Activated CD4-positive, CD25-positive, alpha-beta regulatory T cell treated with anti-CD3 and anti-CD28 coated beads, Interleukin-2, amount 50 U/mL, for 16 hours (primary cell): ENCODE results near the gene CD81.

Experiments
- DNase-seq: peaks from one replicate; pipeline ENCODE4 v3.0.0-alpha.2; 2020; ENCODE audit warnings: low read depth, low spot score

CD81 gene

DNA sequence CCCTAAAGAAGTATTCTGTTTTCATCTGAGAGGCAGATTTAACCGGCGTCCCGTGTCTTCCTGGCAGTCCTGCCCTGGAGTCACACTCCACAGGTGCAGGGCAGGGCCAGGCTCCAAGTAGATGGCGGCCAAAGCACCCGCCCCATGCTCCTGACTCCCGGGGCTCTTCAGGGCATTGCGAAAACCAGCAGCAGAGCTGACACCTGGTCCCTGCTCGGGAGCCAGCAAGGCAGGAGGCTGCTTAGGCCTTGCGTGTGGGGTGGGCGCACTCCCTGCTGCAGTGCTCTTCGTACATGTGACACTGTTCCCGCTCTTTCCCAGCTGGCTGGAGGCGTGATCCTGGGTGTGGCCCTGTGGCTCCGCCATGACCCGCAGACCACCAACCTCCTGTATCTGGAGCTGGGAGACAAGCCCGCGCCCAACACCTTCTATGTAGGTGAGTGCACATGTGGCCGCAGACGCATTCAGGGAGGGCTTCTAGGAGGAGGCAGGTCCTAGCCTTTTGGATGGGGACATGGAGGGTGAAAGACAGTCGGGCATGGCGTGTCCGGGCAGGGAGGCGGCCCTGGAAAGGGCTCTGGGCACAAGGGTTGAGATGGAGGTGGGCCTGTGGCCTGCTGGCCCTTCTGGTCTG is 13.1 kb downstream of the CD81 start:
- no peak for DNase-seq

DNA sequence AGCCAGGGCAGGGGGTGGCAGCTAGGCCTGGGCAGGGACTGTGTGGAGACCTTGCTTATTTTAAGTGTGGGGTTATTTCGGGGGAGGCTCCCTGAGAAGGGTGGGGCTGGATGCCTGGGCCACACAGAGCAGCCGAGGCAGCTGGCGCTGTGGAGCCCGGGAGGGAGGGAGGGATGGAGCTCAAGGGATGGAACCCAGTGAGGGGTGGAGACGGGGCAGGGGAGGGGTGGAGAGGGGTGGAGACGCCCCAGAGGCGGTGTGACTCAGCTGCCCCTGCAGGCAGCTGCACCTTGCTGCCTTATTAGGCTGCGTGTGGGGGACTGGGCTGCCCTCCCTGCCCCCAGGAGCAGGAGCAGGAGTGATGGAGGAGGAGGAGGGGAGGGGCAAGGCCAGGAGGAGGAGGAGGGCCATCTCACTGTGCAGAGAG is 13.6 kb downstream of the CD81 start:
- no peak for DNase-seq

DNA sequence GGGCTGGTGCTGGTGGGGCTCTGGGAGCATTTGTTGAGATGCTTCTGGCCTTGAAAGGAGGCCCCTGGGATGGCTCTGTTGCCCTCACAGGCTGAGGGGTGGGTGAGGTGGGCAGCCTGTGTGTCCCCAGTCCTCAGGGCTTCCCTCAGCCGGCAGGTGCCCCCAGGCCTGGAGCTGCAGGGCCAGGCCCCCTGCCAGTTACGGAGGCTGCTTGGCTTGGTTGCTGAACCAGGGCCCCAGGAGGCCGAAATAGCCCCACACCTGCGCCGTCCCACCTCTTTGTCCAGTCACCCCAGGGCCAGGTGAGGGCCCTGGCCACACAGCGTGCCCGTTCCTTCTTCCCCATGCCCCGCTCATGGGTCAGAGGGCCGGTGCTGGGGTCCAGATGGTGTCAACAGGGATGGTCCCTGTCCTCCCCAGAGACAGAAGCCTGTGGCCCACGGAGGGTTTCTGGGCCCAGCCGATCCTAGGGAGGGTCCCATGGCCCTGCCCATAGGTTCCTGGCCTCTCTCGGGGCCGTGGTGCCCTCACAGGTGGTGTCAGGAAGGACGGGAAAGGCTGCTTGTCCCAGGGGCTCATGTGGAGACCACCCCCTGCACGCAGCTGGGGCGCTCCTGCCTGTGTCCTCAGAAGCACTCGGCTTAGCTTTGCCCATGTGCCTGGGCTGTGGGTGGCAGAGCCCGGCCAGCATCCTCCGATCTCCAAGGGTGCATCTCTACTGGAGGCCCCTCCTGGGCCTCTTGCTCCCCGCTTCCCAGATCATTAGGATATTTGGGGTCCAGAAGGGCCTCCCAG is 14.3 kb downstream of the CD81 start:
- no peak for DNase-seq

DNA sequence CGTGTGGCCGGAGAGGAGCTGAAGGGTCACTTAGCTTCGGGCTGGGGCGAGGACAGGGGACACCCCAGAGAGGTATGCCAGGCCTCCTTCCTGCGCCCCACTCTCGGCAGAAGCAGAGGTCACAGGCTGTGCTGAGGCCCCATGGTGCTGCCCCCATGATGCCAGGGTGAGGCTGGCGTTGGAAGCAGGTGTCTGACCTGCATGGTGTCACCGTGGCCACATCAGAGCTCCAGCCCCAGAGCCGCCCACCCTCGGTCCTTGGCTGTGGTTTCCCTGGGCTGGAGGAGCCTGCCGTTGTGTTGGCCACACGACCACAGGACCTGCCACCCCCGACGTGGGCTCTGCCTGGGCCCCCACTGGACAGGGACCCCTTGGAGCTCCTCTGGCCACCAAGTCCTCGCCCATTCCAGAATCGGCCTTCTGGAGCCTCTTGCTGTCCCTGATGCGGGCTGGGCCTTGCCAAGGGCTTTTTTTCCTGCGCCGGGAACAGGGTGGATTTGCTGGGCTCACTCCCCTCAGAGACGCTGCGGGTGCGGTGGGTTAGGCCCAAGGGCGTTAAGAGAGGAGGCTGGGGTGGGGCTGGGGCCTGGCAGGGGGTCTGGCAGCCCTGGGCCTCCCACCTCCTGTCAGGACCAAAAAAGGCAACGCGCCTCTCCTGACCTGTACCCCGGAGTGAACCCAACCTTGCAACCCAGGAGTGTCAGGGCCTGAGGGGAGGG is 15.3 kb downstream of the CD81 start:
- DNase-seq = no peak

DNA sequence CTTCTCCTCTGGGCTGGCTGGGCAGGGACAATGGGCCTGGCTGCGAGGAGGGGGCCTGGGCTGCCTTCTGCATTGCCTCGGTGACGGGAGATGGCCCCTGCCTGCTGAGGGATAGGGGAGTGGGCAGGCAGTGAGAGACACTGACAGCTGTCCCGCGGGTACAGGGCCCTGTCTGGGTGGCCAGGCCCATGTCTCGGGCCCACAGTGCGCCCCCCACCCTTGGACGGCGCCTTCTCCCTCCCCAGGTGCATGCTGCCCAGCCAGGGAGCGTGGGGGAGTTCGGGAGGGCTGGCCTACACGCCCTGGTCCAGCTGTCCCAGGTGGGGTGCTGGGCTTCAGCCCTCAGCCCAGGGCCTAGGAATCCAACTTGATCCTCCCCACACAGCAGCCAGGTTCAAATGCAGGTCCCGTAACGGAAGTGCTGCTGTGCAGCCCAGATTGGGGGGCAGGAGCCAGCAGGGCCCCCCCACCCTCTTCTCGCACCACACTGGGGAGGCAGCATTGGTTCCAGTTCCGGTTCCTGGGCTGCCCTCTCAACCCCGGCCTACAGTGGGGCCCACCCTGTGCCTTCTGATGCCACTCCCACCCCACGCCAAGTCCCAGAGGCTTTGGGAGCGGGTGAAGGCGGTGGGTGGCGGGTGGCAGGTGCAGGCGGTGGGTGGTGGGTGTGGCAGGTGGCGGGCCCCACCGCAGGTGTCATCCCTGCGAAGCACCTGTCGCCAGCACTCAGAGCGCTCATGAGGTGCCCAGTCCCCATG is 16.2 kb downstream of the CD81 start:
- no peak for DNase-seq

DNA sequence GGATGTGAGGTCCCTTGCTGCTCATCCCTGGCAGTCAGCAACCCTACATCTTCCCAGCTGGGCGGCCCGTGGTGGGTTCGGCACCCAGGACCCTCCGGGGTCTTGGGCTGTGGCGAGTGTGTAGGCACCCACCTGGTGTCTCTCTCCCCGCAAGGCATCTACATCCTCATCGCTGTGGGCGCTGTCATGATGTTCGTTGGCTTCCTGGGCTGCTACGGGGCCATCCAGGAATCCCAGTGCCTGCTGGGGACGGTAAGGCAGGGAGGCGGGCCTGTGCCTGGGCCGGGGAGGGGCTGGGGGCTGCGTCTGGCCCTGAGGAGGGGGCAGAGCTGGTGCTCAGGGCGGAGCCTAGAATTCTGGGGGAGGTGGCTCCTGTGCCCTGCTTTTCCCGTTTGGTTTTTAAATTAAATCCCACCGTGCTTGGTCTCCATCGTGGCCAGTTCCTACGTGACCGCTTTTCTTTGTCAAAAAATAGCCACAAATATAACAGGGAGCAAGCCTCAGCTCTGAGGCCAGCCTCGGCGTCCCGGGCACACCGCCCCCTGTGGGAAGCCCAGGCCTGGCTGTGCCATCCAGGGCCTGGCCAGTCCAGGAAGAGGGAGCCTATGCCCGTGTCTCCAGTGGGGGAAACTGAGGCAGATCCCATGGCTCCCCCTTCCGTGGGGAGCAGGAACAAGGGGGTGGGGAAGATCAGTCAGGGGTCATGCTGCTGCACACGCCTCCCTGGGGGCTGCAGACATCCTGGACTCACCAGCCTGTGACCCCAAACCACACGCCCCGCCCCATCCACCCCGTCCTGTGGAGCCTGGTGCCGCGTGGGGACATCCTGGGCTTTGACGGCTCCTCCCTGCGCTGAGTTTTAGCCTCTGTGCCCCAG is 17.1 kb downstream of the CD81 start:
- no peak for DNase-seq

DNA sequence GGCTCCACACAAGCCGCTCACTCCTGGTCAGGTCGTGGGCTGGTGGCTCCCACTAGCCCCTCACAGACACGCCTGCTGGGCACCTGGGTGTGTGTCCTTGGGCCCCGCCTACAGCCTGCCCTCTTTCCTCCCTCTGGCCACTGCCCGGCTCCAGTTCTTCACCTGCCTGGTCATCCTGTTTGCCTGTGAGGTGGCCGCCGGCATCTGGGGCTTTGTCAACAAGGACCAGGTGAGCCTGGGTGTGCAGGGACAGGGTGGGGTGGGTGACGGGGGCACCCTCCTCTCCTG is 17.7 kb downstream of the CD81 start:
- DNase-seq = no peak

DNA sequence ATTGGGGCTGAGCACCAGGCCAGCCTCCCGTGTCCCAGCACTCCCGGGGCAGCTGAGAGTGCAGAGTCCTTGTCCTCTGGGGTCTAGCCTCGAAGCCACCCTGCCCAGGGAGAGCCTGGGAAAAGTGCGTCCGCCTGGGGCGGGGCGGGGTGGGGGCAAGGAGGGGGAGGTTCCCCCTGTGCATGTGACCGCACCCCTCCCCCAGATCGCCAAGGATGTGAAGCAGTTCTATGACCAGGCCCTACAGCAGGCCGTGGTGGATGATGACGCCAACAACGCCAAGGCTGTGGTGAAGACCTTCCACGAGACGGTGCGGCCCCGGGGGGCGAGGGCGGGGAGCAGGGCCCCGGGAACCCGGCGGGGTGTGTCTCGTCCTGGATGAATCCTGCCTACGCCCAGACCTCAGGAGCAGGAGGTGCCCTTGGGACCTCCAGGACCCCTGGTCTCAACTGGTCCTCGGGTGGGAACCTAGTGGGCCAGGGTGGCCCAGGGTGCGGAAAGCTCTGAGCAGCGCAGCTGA is 18.2 kb downstream of the CD81 start:
- no peak for DNase-seq

DNA sequence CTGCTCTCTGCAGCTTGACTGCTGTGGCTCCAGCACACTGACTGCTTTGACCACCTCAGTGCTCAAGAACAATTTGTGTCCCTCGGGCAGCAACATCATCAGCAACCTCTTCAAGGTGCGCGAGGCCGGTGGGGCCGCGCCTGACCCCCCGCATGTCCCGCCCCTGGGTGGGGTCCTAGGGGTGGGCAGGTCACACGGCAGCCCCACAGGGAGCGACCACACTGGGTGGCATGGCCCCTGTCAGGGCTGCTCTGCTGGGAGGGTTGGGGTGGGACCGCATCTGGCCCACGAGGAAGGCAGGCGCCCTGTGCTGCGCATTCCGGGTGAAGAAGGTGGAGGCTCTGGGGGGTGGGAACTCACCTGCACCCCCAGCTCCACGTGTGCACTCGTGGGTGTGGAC is 18.7 kb downstream of the CD81 start:
- DNase-seq = no peak

DNA sequence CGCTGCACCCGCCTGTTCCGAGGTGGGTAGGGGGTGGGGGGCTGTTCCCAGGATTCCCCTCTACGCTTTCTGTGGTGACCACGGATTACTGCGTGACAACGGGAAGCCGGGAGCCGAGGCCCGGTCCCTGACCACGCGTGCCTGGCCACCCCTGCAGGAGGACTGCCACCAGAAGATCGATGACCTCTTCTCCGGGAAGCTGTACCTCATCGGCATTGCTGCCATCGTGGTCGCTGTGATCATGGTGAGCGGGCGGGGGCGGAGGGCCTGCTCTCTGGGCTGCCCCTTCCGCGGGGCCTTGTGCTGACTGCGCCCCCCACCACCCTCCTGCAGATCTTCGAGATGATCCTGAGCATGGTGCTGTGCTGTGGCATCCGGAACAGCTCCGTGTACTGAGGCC is 19.4 kb downstream of the CD81 start:
- DNase-seq = no peak

DNA sequence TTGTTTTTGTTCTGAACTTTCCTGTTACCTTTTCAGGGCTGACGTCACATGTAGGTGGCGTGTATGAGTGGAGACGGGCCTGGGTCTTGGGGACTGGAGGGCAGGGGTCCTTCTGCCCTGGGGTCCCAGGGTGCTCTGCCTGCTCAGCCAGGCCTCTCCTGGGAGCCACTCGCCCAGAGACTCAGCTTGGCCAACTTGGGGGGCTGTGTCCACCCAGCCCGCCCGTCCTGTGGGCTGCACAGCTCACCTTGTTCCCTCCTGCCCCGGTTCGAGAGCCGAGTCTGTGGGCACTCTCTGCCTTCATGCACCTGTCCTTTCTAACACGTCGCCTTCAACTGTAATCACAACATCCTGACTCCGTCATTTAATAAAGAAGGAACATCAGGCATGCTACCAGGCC is 19.9 kb downstream of the CD81 start:
- DNase-seq = no peak

DNA sequence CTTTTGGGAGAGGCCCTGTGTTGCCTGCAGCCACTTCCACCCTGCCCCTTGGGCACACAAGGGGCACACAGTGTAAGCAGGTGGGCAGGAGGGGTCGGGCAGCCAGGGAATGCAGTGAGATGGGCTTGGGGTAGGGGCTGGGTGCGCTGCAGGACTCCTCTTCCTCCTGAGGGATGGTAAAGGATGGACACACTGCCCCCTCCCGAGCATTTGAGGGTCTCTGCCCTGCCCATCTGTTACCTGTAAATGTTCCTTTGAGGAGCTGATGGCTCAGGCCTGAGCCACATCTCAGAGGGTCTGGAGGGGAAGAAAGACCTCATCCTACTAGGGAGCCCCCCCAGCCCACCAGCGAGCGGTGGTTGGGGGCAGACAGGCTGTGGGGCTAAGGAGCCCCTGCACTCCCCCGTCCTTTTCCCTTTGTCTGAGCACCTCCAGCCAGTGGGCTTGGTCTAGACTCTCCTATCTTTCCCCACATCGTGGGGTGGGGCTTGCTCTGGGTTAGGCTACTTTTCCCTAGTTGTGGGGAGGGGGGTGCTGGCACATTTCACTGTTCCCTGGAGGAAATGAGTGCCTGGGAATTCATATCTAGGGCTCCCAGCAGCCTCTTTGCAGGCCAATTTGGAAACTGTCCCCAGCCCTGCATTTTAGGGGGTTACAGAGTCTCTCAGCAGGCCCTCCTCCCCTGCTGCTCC is 21.7 kb downstream of the CD81 start:
- DNase-seq = no peak

DNA sequence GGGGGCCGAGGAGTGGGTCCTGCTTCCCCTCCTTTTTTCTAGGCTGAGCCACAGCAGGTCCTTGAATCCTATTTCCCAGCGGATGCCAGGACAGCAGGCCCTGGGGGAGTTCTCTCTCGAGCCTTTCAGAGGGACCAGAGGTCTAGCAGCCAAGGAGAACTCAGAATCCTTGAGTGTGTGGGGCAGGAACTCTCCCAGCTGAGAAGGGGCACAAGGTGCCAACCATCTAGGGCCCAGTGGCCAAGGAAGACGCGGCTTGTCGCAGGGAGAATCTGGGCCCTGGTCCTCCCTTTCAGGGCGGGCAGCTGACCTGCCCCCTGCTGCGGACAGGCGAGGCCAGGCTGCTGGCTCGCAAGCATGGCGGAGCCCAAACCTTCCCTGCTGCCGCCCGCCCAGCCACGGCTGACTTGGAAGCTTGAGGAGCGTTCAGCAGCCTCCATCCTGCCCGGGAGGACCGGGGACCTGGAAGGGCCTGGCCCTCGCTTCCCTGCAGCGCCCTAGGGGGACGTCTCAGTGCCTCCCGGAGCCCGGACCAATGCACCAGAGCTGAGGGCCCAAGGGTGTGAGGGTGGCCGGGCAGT is 22.5 kb downstream of the CD81 start:
- no peak for DNase-seq

DNA sequence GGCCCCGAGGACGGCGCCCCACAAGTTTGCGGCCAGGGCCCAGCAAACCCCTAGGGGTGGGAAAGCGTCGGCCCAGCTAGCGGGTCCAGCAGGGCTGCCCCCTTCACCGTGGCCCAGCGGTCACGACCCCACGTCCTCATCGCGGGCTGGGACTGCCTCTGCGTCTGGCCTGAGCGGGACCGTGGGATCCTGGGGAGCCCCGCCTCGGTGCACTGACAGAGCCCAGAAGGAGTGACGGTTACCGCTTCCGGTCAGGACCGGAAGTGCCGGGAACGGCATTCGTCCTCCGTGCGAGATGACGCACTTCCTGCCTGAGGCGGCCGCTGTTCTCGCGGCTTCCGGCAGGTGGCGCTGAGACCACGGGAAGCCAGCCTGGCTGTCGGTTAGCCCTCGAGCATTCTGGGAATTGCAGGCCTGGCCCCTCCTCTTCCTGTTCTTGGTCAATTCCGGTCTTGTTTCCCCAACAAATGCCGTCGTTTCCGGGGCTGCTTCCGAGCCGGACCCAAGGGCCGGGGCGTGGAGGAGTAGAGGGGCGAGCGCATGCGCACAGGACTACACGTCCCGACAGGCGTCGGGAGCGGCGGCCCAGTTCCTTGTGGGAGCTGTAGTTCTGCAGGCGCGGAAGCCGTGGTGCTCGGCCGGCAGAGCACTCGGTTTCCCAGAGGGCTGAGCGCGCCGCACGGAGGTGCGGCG is 23.1 kb downstream of the CD81 start, which contains the start of gene TSSC4:
TSSC4 (plus strand) TSS at position 682 of the 693 bp plus-strand sequence. CDS start 1,884 bp downstream, outside the sequence.
- DNase-seq = peak; percentile 99

DNA sequence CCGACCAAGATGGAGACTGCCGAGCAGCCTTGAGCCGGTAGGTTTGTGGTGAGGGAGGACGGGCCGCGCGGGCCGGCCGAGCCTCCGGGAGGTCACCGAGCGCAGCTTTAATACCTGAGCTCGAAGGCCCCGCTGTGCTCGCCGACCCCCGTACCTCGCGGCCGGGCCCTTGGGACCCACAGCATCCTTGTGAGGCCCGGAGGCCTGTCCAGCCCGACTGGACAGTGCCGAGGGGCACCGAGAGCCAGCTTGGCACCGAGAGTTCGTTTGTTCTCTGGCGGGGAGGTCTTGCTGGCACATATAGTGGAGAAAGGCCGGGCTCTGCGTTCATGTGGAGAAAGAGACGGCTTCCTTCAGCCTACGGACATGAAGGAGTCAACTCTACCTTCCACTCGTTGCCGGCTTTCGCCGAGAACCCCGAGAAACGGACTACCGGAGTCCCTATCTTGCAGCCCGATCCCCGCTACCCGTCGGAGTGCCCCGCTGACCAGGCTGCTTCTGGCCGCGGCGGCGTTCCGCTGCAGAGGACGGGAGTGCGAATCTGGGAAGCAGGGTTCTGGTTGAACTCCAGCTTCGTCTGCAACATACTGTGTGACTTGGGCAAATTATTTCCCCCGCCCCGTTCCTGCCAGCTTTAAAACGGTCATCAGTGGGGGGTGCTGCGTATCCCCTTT is 23.8 kb downstream of the CD81 start:
- DNase-seq = no peak

DNA sequence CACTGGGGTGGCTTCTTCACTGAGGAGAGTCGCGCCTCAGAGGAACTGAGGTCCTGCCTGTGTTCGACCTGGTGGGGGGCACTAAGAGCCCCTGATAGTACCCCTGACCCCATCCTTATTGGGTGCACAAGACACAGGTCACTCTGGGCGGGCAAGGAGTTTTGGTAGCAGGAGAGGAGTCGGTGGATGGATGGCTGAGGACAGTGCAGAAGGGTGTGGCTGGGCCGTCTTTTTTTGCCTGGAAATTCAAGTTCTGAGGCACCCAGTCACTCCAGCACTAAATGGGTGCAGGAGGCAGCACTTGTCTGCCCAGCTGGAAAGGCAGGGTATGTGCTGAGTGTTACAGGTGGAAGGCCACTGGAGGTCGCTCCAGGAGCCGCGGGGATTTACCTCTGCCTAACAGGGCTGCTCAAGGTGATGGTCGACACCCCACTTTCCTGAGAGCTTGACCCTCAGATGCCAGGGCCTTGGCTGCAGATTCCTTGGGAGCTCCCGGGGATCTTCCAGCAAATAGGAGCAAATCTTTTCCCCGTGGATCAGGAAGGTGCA is 24.4 kb downstream of the CD81 start:
- DNase-seq = no peak

DNA sequence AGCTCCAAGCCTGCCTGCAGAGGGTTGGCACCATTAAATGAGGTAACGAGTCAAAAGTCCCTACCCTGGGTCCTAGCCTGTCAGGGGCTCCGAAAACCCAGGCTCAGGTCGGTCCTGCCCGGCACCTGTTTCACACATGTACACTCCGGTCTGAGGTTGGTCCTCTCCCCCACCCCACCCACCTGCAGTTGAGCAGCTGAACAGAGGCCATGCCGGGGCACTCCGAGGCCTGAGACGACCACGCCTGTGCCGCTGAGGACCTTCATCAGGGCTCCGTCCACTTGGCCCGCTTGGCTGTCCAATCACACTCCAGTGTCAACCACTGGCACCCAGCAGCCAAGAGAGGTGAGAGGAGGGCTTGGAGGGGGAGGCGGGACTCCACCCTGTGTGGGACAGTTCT is 25.0 kb downstream of the CD81 start:
- DNase-seq = no peak

DNA sequence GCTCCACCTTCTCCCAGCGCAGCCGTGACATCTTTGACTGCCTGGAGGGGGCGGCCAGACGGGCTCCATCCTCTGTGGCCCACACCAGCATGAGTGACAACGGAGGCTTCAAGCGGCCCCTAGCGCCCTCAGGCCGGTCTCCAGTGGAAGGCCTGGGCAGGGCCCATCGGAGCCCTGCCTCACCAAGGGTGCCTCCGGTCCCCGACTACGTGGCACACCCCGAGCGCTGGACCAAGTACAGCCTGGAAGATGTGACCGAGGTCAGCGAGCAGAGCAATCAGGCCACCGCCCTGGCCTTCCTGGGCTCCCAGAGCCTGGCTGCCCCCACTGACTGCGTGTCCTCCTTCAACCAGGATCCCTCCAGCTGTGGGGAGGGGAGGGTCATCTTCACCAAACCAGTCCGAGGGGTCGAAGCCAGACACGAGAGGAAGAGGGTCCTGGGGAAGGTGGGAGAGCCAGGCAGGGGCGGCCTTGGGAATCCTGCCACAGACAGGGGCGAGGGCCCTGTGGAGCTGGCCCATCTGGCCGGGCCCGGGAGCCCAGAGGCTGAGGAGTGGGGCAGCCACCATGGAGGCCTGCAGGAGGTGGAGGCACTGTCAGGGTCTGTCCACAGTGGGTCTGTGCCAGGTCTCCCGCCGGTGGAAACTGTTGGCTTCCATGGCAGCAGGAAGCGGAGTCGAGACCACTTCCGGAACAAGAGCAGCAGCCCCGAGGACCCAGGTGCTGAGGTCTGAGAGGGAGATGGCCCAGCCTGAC is 26.0 kb downstream of the CD81 start:
- DNase-seq = no peak
